IPS DF 6.9 (cell line): ENCODE measurements around the gene CFAP210.

Experiments used
- DNase-seq: peaks from one replicate; pipeline ENCODE4 v3.0.0-alpha.2; 2013; ENCODE audit warnings: low read depth, low spot score
- H3K27ac ChIP-seq: one replicate; pipeline ENCODE4 v1.5.1; 2013; ENCODE audit warnings: low read length, control low read depth
- H3K27me3 ChIP-seq: 2 replicates; pipeline ENCODE4 v1.6.1; 2013; ENCODE audit warnings: mild to moderate bottlenecking, low read length; ENCODE audit not compliant: control insufficient read depth, insufficient read depth
- H3K36me3 ChIP-seq: 2 replicates; pipeline ENCODE4 v1.6.1; 2013; ENCODE audit warnings: low read length; ENCODE audit not compliant: control insufficient read depth, insufficient read depth
- H3K4me1 ChIP-seq: 2 replicates; pipeline ENCODE4 v1.6.1; 2013; ENCODE audit warnings: low read length; ENCODE audit not compliant: control insufficient read depth, insufficient read depth
- H3K4me3 ChIP-seq: 2 replicates; pipeline ENCODE4 v1.5.1; 2013; ENCODE audit warnings: mild to moderate bottlenecking, low read length
- H3K9me3 ChIP-seq: 2 replicates; pipeline ENCODE4 v1.6.1; 2013; ENCODE audit warnings: low read length, inconsistent platforms; ENCODE audit not compliant: control insufficient read depth, insufficient read depth
- WGBS: extraction: QIAGEN DNeasy Blood & Tissue Kit; methylation state at CpG from one replicate; pipeline ENCODE4 v1.1.7; 2013; ENCODE audit warnings: mixed read lengths, missing lambda C conversion rate; ENCODE audit not compliant: insufficient read length, insufficient coverage; 5-methylcytosine and 5-hydroxymethylcytosine counted together

CFAP210 gene

GRCh38 chr2:169694113-169694893 is at the start of gene CFAP210, which contains the start of gene PHOSPHO2:
CFAP210 (minus strand) TSS chr2:169694405; CDS start chr2:169694327, 78 bp downstream.
PHOSPHO2 (plus strand) TSS chr2:169694469; CDS start chr2:169700972, 6,503 bp downstream.
- peak; percentile 90 for DNase-seq
- H3K27ac ChIP-seq = no peak within 1 kb of the TSS
- no peaks in the 10 kb centered on the region for H3K27me3 ChIP-seq
- peak within 1 kb of the TSS; percentile 84; the same call in 1 of the 2 replicates for H3K4me3 ChIP-seq
- H3K36me3 ChIP-seq = no peaks in the 10 kb centered on the region
- WGBS = no CpG with 5 or more reads among the region's 63 CpGs
- H3K9me3 ChIP-seq = no peaks in the 10 kb centered on the region
- H3K4me1 ChIP-seq = no peaks in the 10 kb centered on the region

GRCh38 chr2:169743549-169743948 is 49.3 kb upstream of the CFAP210 start:
- no peak overlapping the region for H3K27ac ChIP-seq
- WGBS = no CpG with 5 or more reads among the region's 4 CpGs
- H3K4me3 ChIP-seq = no peak overlapping the region
- H3K9me3 ChIP-seq = no peaks in the 10 kb centered on the region
- no peaks in the 10 kb centered on the region for H3K4me1 ChIP-seq
- peaks cover 13% of the 10 kb centered on the region; the same call in 1 of the 2 replicates for H3K36me3 ChIP-seq
- no peaks in the 10 kb centered on the region for H3K27me3 ChIP-seq
- DNase-seq = no peak

GRCh38 chr2:169739351-169739750 is 45.1 kb upstream of the CFAP210 start:
- no peak for DNase-seq
- Histone ChIP-seq H3K27ac (no peak overlapping the region), H3K9me3 (no peaks in the 10 kb centered on the region), H3K4me3 (no peak overlapping the region), H3K4me1 (peaks cover 2% of the 10 kb centered on the region; the same call in 1 of the 2 replicates), H3K36me3 (peaks cover 9% of the 10 kb centered on the region; the same call in 1 of the 2 replicates), H3K27me3 (no peaks in the 10 kb centered on the region)
- WGBS = no CpG with 5 or more reads among the region's 1 CpG

GRCh38 chr2:169738566-169739229 is 44.5 kb upstream of the CFAP210 start:
- Histone ChIP-seq H3K36me3 (peaks cover 9% of the 10 kb centered on the region; the same call in 1 of the 2 replicates), H3K9me3 (no peaks in the 10 kb centered on the region), H3K4me3 (no peak overlapping the region), H3K4me1 (peaks cover 2% of the 10 kb centered on the region; the same call in 1 of the 2 replicates), H3K27ac (no peak overlapping the region), H3K27me3 (no peaks in the 10 kb centered on the region)
- WGBS = 0% methylated on average over 1 of the region's 5 CpGs
- no peak for DNase-seq

- whole genome bisulfite sequencing = no CpG with 5 or more reads among the region's 5 CpGs
- Histone ChIP-seq H3K36me3 (peaks cover 7% of the 10 kb centered on the region; the same call in 1 of the 2 replicates), H3K27me3 (peaks cover 1% of the 10 kb centered on the region; the same call in 1 of the 2 replicates), H3K4me1 (peaks cover 2% of the 10 kb centered on the region; the same call in 1 of the 2 replicates), H3K4me3 (no peak overlapping the region), H3K27ac (no peak overlapping the region), H3K9me3 (no peaks in the 10 kb centered on the region)
- no peak for DNase-seq
Observed at GRCh38 chr2:169736902-169737301, 42.7 kb upstream of the CFAP210 start.

GRCh38 chr2:169735623-169736022 is 41.4 kb upstream of the CFAP210 start:
- no CpG with 5 or more reads among the region's 4 CpGs for WGBS
- no peak for DNase-seq
- Histone ChIP-seq H3K4me3 (no peak overlapping the region), H3K4me1 (peaks cover 2% of the 10 kb centered on the region; the same call in 1 of the 2 replicates), H3K27me3 (peaks cover 1% of the 10 kb centered on the region; the same call in 1 of the 2 replicates), H3K9me3 (no peaks in the 10 kb centered on the region), H3K36me3 (peaks cover 4% of the 10 kb centered on the region; the same call in 1 of the 2 replicates), H3K27ac (no peak overlapping the region)

- WGBS = no CpG with 5 or more reads among the region's 69 CpGs
- H3K4me1 ChIP-seq = peaks cover 2% of the 10 kb centered on the region; the same call in 1 of the 2 replicates
- no peak overlapping the region for H3K27ac ChIP-seq
- DNase-seq = no peak
- H3K9me3 ChIP-seq = no peaks in the 10 kb centered on the region
- H3K27me3 ChIP-seq = peaks cover 1% of the 10 kb centered on the region; the same call in 1 of the 2 replicates
- H3K36me3 ChIP-seq = no peaks in the 10 kb centered on the region
- peak overlapping the region; percentile 86 for H3K4me3 ChIP-seq
Observed at GRCh38 chr2:169734169-169734847, 40.1 kb upstream of the CFAP210 start.

GRCh38 chr2:169732583-169733358 is 38.6 kb upstream of the CFAP210 start:
- H3K4me1 ChIP-seq = peaks cover 2% of the 10 kb centered on the region; the same call in 1 of the 2 replicates
- peak overlapping the region; percentile 86; the same call in 1 of the 2 replicates for H3K4me3 ChIP-seq
- DNase-seq = no peak
- no peak overlapping the region for H3K27ac ChIP-seq
- peaks cover 1% of the 10 kb centered on the region; the same call in 1 of the 2 replicates for H3K27me3 ChIP-seq
- H3K9me3 ChIP-seq = no peaks in the 10 kb centered on the region
- WGBS = no CpG with 5 or more reads among the region's 13 CpGs
- no peaks in the 10 kb centered on the region for H3K36me3 ChIP-seq

- Histone ChIP-seq H3K9me3 (no peaks in the 10 kb centered on the region), H3K27me3 (peaks cover 1% of the 10 kb centered on the region; the same call in 1 of the 2 replicates), H3K27ac (no peak overlapping the region), H3K4me3 (no peak overlapping the region), H3K36me3 (no peaks in the 10 kb centered on the region), H3K4me1 (peaks cover 2% of the 10 kb centered on the region; the same call in 1 of the 2 replicates)
- no CpG with 5 or more reads among the region's 5 CpGs for WGBS
- no peak for DNase-seq
Observed at GRCh38 chr2:169732075-169732474, 37.9 kb upstream of the CFAP210 start.
